ENCODE data around the gene BTBD2.

- TF ChIP-seq GATA2 (IDR thresholded peaks at IDR 0.05; ENCODE audit: low read depth, low read length) (no peak), GATA3 (IDR thresholded peaks at IDR 0.05; ENCODE audit: low read depth, low read length) (no peak)
Observed at GRCh38 chr19:1944088-1944915, 71.2 kb downstream of the BTBD2 start.

Measured in SH-SY5Y (cell line).